ENCODE measurements around the gene LRRC8E. TPM values are rescaled to one million over a fixed set of nuclear protein-coding genes. Genes with fewer than 3 reads are reported as not detected.
A peak's percentile ranks its signal among the peaks of the same experiment; 100 is the strongest.

LRRC8E gene
- total RNA-seq, 2 donors from 2014 or later: not detected

GRCh38 chr19:7942981-7943443 is 54.7 kb downstream of the LRRC8E start:
- DNase-seq: no peak
- Mint-ChIP-seq H3K4me3 (peak overlapping the region; percentile 93 to 99), H3K27ac (peak overlapping the region; percentile 96), H3K4me1 (ENCODE audit: low read depth) (peaks cover 40% of the 10 kb centered on the region), H3K27me3 (ENCODE audit: low read depth) (no peaks in the 10 kb centered on the region), H3K36me3 (ENCODE audit: insufficient read depth in 2 of 2) (peaks cover 1 to 14% of the 10 kb centered on the region in 2 donors), H3K9me3 (no peaks in the 10 kb centered on the region)
- ATAC-seq (replicated peaks in 1 of 2): peak; percentile 18

- Mint-ChIP-seq H3K27ac (peak within 1 kb of the TSS; percentile 96), H3K4me1 (ENCODE audit: low read depth) (peaks cover 40% of the 10 kb centered on the region), H3K36me3 (ENCODE audit: insufficient read depth in 2 of 2) (peaks cover 1 to 13% of the 10 kb centered on the region in 2 donors), H3K27me3 (ENCODE audit: low read depth) (no peaks in the 10 kb centered on the region), H3K9me3 (no peaks in the 10 kb centered on the region), H3K4me3 (peak within 1 kb of the TSS; percentile 93 to 99)
- DNase-seq (peak; percentile 98 to 99), ATAC-seq (replicated peaks in 1 of 2) (peak; percentile 97 to 98)
Measured at GRCh38 chr19:7943444-7944176, 55.3 kb downstream of the LRRC8E start, which contains the start of gene TIMM44. Gene TIMM44 (minus strand): TSS chr19:7943666. CDS start chr19:7943651, 15 bp downstream.

GRCh38 chr19:7944177-7944761 is 56.0 kb downstream of the LRRC8E start:
- peak; percentile 85 to 89 for DNase-seq
- H3K4me1 Mint-ChIP-seq (ENCODE audit: low read depth): peaks cover 40% of the 10 kb centered on the region
- no peaks in the 10 kb centered on the region for H3K9me3 Mint-ChIP-seq
- H3K27ac Mint-ChIP-seq: peak overlapping the region; percentile 96
- no peaks in the 10 kb centered on the region for H3K27me3 Mint-ChIP-seq (ENCODE audit: low read depth)
- peak; percentile 47 to 49 for ATAC-seq (replicated peaks in 1 of 2)
- H3K36me3 Mint-ChIP-seq (ENCODE audit: insufficient read depth in 2 of 2): peaks cover 1 to 9% of the 10 kb centered on the region in 2 donors
- H3K4me3 Mint-ChIP-seq: peak overlapping the region; percentile 93 to 99

GRCh38 chr19:7947939-7948338 is 59.6 kb downstream of the LRRC8E start:
- peaks cover 0 to under 1% of the 10 kb centered on the region in 2 donors for H3K36me3 Mint-ChIP-seq (ENCODE audit: insufficient read depth in 2 of 2)
- peaks cover 16% of the 10 kb centered on the region for H3K4me1 Mint-ChIP-seq (ENCODE audit: low read depth)
- no peaks in the 10 kb centered on the region for H3K9me3 Mint-ChIP-seq
- no peak overlapping the region for H3K4me3 Mint-ChIP-seq
- H3K27ac Mint-ChIP-seq: no peak overlapping the region
- ATAC-seq (replicated peaks in 1 of 2) (no peak), DNase-seq (no peak)
- no peaks in the 10 kb centered on the region for H3K27me3 Mint-ChIP-seq (ENCODE audit: low read depth)

Other genes starting within 250 kb of the LRRC8E start
- gene RETN, start 219.5 kb upstream of the LRRC8E start, total RNA-seq: not detected
- gene MCEMP1, start 211.4 kb upstream of the LRRC8E start, total RNA-seq: not detected
- gene TRAPPC5, start 207.7 kb upstream of the LRRC8E start, total RNA-seq: 10 to 100 TPM; 73.0 to 78.2 TPM
- gene FCER2, start 186.4 kb upstream of the LRRC8E start, total RNA-seq: 1 to 10 TPM; 2.3 to 7.7 TPM
- gene CLEC4G, start 156.4 kb upstream of the LRRC8E start, total RNA-seq: not detected
- not detected for gene CD209, start 141.0 kb upstream of the LRRC8E start, total RNA-seq
- gene CLEC4M, start 125.3 kb upstream of the LRRC8E start, total RNA-seq: not detected
- 10 to 100 TPM in 1 of 2 donors, 1 to 10 TPM in 1; 7.8 to 10.4 TPM for gene EVI5L, start 58.3 kb upstream of the LRRC8E start, total RNA-seq
- gene PRR36, start 14.1 kb upstream of the LRRC8E start, total RNA-seq: under 1 TPM; 0.63 to 0.96 TPM
- gene MAP2K7, start 15.4 kb downstream of the LRRC8E start, total RNA-seq: 10 to 100 TPM; 40.2 to 40.3 TPM
- gene TGFBR3L, start 26.3 kb downstream of the LRRC8E start, total RNA-seq: 1 to 10 TPM; 7.4 to 9.7 TPM
- 10 to 100 TPM; 23.7 to 25.5 TPM for gene SNAPC2, start 31.8 kb downstream of the LRRC8E start, total RNA-seq
- under 1 TPM; 0.50 to 0.63 TPM for gene CTXN1, start 37.6 kb downstream of the LRRC8E start, total RNA-seq
- gene TIMM44, start 55.2 kb downstream of the LRRC8E start, total RNA-seq: 100 to 1,000 TPM in 1 of 2 donors, 10 to 100 TPM in 1; 91.2 to 112 TPM
- 100 to 1,000 TPM in 1 of 2 donors, 10 to 100 TPM in 1; 90.5 to 115 TPM for gene ELAVL1, start 117.1 kb downstream of the LRRC8E start, total RNA-seq
- under 1 TPM in 1 of 2 donors, not detected in 1; 0.60 TPM for gene CCL25, start 164.2 kb downstream of the LRRC8E start, total RNA-seq

All from activated T-cell treated with anti-CD3 and anti-CD28 coated beads, Interleukin-2, amount 50 U/mL, for 72 hours (primary cell).